ENCODE data around the gene USP25.

The USP25 gene

DNA sequence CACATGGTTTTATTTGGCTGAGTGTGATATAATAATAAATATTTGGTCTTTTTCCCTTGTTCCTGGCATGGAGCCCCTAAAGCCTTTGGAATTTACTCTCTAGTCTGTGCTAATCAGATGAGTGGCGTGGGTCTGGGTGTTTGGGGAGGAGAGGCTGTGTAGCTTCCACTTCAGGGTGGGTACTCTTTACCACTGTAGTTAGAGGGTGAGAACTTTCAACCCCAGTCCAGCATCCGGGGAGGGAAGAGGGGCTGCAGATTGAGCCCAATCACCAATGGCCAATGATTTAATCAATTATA is 20.0 kb downstream of the USP25 start:
- Histone ChIP-seq H3K27me3 (ENCODE audit: control insufficient read depth, insufficient read depth, low read length) (no peaks in the 10 kb centered on the region), H2AFZ (no peak overlapping the region), H3K27ac (no peak overlapping the region), H3K9ac (no peak overlapping the region), H3K4me3 (ENCODE audit: low read depth, low read length) (no peak overlapping the region), H3K9me3 (ENCODE audit: control insufficient read depth, low read length) (no peaks in the 10 kb centered on the region), H3K79me2 (peaks cover 15% of the 10 kb centered on the region), H3K4me1 (no peaks in the 10 kb centered on the region), H3K36me3 (ENCODE audit: control insufficient read depth, insufficient read depth, low read length) (no peaks in the 10 kb centered on the region), H3K4me2 (ENCODE audit: low read length) (no peak overlapping the region)
- TF ChIP-seq, protein P1, sequence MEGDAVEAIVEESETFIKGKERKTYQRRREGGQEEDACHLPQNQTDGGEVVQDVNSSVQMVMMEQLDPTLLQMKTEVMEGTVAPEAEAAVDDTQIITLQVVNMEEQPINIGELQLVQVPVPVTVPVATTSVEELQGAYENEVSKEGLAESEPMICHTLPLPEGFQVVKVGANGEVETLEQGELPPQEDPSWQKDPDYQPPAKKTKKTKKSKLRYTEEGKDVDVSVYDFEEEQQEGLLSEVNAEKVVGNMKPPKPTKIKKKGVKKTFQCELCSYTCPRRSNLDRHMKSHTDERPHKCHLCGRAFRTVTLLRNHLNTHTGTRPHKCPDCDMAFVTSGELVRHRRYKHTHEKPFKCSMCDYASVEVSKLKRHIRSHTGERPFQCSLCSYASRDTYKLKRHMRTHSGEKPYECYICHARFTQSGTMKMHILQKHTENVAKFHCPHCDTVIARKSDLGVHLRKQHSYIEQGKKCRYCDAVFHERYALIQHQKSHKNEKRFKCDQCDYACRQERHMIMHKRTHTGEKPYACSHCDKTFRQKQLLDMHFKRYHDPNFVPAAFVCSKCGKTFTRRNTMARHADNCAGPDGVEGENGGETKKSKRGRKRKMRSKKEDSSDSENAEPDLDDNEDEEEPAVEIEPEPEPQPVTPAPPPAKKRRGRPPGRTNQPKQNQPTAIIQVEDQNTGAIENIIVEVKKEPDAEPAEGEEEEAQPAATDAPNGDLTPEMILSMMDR (IDR thresholded peaks at IDR 0.05): no peak

DNA sequence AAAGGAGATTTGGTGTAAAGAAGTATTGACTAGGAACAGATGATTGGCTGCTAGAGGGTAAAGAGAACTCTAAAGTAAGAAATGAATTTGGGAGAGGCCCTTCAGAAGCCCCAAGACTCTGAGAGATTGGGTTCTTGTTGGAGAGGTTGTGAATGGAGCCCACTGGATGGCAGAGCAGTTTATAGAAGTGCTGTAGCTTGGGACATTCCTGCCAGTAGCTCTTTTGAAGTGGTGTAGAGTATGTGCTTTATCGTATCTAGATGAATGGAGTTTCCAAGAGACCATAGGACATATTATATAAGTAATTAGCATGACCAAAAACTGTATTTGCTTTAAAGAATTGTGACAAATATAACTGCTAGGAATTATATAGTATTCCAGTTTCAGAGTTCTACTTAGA is 21.3 kb downstream of the USP25 start:
- Histone ChIP-seq H2AFZ (no peak overlapping the region), H3K4me3 (ENCODE audit: low read depth, low read length) (no peak overlapping the region), H3K27ac (no peak overlapping the region), H3K9me3 (ENCODE audit: control insufficient read depth, low read length) (no peaks in the 10 kb centered on the region), H3K9ac (no peak overlapping the region), H3K4me1 (no peaks in the 10 kb centered on the region), H3K36me3 (ENCODE audit: control insufficient read depth, insufficient read depth, low read length) (no peaks in the 10 kb centered on the region), H3K4me2 (ENCODE audit: low read length) (no peak overlapping the region), H3K27me3 (ENCODE audit: control insufficient read depth, insufficient read depth, low read length) (no peaks in the 10 kb centered on the region), H3K79me2 (peaks cover 15% of the 10 kb centered on the region)
- TF ChIP-seq, protein P1 (IDR thresholded peaks at IDR 0.05): no peak

DNA sequence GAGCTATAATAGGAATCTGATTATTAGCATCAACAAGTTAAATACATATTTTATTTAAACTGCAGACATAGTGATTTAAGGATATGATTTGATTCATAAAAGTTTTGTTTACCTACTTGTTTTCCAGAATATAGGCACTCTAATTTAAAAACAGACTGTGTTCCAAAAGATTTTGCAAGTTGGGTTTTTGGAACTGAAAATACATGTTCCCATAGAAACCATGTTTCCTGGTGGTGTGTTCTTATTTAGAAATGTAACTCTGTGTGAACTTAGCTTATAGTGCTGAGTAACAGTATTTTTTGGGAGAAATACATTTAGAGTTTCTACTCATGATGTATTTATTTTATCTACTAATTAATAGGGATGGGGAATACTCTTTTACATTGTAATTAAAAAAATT is 21.8 kb downstream of the USP25 start:
- TF ChIP-seq, protein P1 (IDR thresholded peaks at IDR 0.05): no peak
- peaks cover 14% of the 10 kb centered on the region for H3K79me2 ChIP-seq
- no peaks in the 10 kb centered on the region for H3K4me1 ChIP-seq
- H3K4me2 ChIP-seq (ENCODE audit: low read length): no peak overlapping the region
- no peak overlapping the region for H2AFZ ChIP-seq
- no peak overlapping the region for H3K9ac ChIP-seq
- no peaks in the 10 kb centered on the region for H3K9me3 ChIP-seq (ENCODE audit: control insufficient read depth, low read length)
- no peaks in the 10 kb centered on the region for H3K27me3 ChIP-seq (ENCODE audit: control insufficient read depth, insufficient read depth, low read length)
- H3K36me3 ChIP-seq (ENCODE audit: control insufficient read depth, insufficient read depth, low read length): no peaks in the 10 kb centered on the region
- H3K27ac ChIP-seq: no peak overlapping the region
- no peak overlapping the region for H3K4me3 ChIP-seq (ENCODE audit: low read depth, low read length)

DNA sequence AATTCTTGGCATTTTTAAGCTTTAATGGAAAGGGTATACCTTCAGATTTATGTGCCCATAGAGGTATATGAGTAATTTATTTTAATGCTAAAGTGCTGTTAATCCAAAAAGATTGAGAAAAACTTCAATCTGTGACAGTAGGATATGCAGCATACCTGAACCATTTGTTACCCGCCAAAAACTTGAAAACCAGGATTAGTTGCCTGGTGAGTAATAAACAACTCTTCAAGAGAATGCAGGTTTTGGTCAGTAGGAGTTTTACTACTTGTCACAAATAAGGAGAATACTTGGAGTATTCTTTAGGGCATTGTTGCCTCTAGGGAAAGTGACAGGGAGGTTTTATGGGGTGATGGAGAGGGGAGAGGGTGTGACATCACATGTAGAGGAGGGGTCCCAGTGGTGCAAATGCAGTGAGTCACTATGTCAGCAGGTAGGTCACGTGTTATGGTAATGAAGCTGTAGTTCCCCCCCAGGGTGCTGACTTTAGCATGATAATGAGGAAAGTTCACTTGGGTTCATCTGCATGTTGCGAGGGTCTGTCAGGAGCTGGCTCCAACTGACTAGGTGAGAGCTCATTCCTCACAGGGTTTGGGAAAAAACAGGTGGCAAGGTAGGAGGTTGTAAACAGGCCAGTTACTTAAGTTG is 23.1 kb downstream of the USP25 start:
- no peaks in the 10 kb centered on the region for H3K36me3 ChIP-seq (ENCODE audit: control insufficient read depth, insufficient read depth, low read length)
- TF ChIP-seq, protein P1 (IDR thresholded peaks at IDR 0.05): no peak
- H3K27ac ChIP-seq: no peak overlapping the region
- no peak overlapping the region for H3K9ac ChIP-seq
- H3K4me2 ChIP-seq (ENCODE audit: low read length): no peak overlapping the region
- no peaks in the 10 kb centered on the region for H3K9me3 ChIP-seq (ENCODE audit: control insufficient read depth, low read length)
- H3K4me1 ChIP-seq: no peaks in the 10 kb centered on the region
- peaks cover 13% of the 10 kb centered on the region for H3K79me2 ChIP-seq
- no peak overlapping the region for H3K4me3 ChIP-seq (ENCODE audit: low read depth, low read length)
- no peaks in the 10 kb centered on the region for H3K27me3 ChIP-seq (ENCODE audit: control insufficient read depth, insufficient read depth, low read length)
- no peak overlapping the region for H2AFZ ChIP-seq

DNA sequence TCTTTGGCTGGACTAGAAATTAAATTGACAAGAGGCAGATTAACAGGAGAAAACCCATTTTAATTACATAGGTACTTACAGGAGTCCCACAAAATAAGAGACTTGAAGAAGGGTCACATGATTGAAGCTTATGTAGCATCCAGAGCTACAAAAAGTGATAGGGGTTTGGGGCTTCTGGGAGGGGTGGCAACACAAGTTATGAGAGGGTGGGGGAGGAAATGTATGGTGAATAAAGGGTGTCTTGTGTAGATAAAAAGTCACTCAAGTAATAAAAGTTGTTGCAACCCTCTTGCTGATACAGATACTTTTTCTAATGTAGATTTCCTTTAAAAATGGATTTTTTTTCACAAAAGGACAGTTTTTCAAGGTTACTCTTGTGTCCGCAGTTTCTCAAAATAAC is 24.0 kb downstream of the USP25 start:
- H3K27me3 ChIP-seq (ENCODE audit: control insufficient read depth, insufficient read depth, low read length): no peaks in the 10 kb centered on the region
- H3K27ac ChIP-seq: no peak overlapping the region
- H3K4me1 ChIP-seq: no peaks in the 10 kb centered on the region

More for the DNA sequence above, 24.0 kb downstream of the USP25 start:
- TF ChIP-seq, protein P1 (IDR thresholded peaks at IDR 0.05): no peak
- Histone ChIP-seq H3K9ac (no peak overlapping the region), H3K36me3 (ENCODE audit: control insufficient read depth, insufficient read depth, low read length) (no peaks in the 10 kb centered on the region), H3K4me2 (ENCODE audit: low read length) (no peak overlapping the region), H3K4me3 (ENCODE audit: low read depth, low read length) (no peak overlapping the region), H3K79me2 (peaks cover 13% of the 10 kb centered on the region), H3K9me3 (ENCODE audit: control insufficient read depth, low read length) (no peaks in the 10 kb centered on the region), H2AFZ (no peak overlapping the region)
